ENCODE results near the gene SPTBN2. TPM values are rescaled to one million over a fixed set of nuclear protein-coding genes. Genes with fewer than 3 reads are reported as not detected.

The SPTBN2 gene
- total RNA-seq, 4 donors from 2014 or later, result 3.1 to 18.3 (median 8.5) TPM

GRCh38 chr11:66700742-66701141 lies 28.3 kb downstream of the SPTBN2 start:
- WGBS, 2 donors, result 96 to 97% methylated on average over 22 to 27 of the region's 27 CpGs
- peaks cover 0 to 12% (median 2%) of the 10 kb centered on the region in 4 donors for H3K9me3 ChIP-seq
- no peak overlapping the region for H3K27ac ChIP-seq
- no peak for DNase-seq (ENCODE audit: low spot score in 2 of 2)
- no peaks in the 10 kb centered on the region for H3K4me1 ChIP-seq
- H3K4me3 ChIP-seq, result no peak overlapping the region
- H3K36me3 ChIP-seq, result peaks cover 0 to 28% (median 0%) of the 10 kb centered on the region in 3 donors
- H3K27me3 ChIP-seq, result no peaks in the 10 kb centered on the region
- TF ChIP-seq EP300 (IDR thresholded peaks at IDR 0.05) (no peak), CTCF (IDR thresholded peaks at IDR 0.05) (no peak), POLR2A (IDR thresholded peaks at IDR 0.05) (no peak)

GRCh38 chr11:66700337-66700736 lies 28.7 kb downstream of the SPTBN2 start:
- no peak for DNase-seq (ENCODE audit: low spot score in 2 of 2)
- Histone ChIP-seq H3K9me3 (peaks cover 0 to 12% (median 2%) of the 10 kb centered on the region in 4 donors), H3K27ac (no peak overlapping the region), H3K4me3 (no peak overlapping the region), H3K27me3 (no peaks in the 10 kb centered on the region), H3K4me1 (no peaks in the 10 kb centered on the region), H3K36me3 (peaks cover 0 to 28% (median 0%) of the 10 kb centered on the region in 3 donors)
- TF ChIP-seq CTCF (IDR thresholded peaks at IDR 0.05) (no peak), POLR2A (IDR thresholded peaks at IDR 0.05) (no peak), EP300 (IDR thresholded peaks at IDR 0.05) (no peak)
- 94 to 95% methylated on average over 15 of the region's 15 CpGs for WGBS, 2 donors

- no peaks in the 10 kb centered on the region for H3K4me1 ChIP-seq
- no peak overlapping the region for H3K27ac ChIP-seq
- peaks cover 0 to 28% (median 0%) of the 10 kb centered on the region in 3 donors for H3K36me3 ChIP-seq
- peaks cover 0 to 12% (median 2%) of the 10 kb centered on the region in 4 donors for H3K9me3 ChIP-seq
- H3K27me3 ChIP-seq, result no peaks in the 10 kb centered on the region
- DNase-seq (ENCODE audit: low spot score in 2 of 2), result no peak
- WGBS, 2 donors, result 90 to 93% methylated on average over 9 of the region's 9 CpGs
- no peak overlapping the region for H3K4me3 ChIP-seq
- TF ChIP-seq CTCF (IDR thresholded peaks at IDR 0.05) (no peak), EP300 (IDR thresholded peaks at IDR 0.05) (no peak), POLR2A (IDR thresholded peaks at IDR 0.05) (no peak)
These were observed 30.5 kb downstream of the SPTBN2 start for GRCh38 chr11:66698491-66698890.

- H3K9me3 ChIP-seq, result peaks cover 0 to 12% (median 2%) of the 10 kb centered on the region in 4 donors
- peaks cover 0 to 28% (median 0%) of the 10 kb centered on the region in 3 donors for H3K36me3 ChIP-seq
- H3K4me3 ChIP-seq, result no peak overlapping the region
- TF ChIP-seq CTCF (IDR thresholded peaks at IDR 0.05) (no peak), POLR2A (IDR thresholded peaks at IDR 0.05) (no peak), EP300 (IDR thresholded peaks at IDR 0.05) (no peak)
- H3K4me1 ChIP-seq, result no peaks in the 10 kb centered on the region
- 88 to 93% methylated on average over 6 of the region's 6 CpGs for WGBS, 2 donors
- DNase-seq (ENCODE audit: low spot score in 2 of 2), result no peak
- H3K27me3 ChIP-seq, result no peaks in the 10 kb centered on the region
- no peak overlapping the region for H3K27ac ChIP-seq
These were observed 31.0 kb downstream of the SPTBN2 start for GRCh38 chr11:66697988-66698387.

- Histone ChIP-seq H3K27me3 (no peaks in the 10 kb centered on the region), H3K9me3 (peaks cover 0 to 12% (median 2%) of the 10 kb centered on the region in 4 donors), H3K4me1 (no peaks in the 10 kb centered on the region), H3K4me3 (no peak overlapping the region), H3K27ac (no peak overlapping the region), H3K36me3 (peaks cover 0 to 26% (median 0%) of the 10 kb centered on the region in 3 donors)
- no peak for DNase-seq (ENCODE audit: low spot score in 2 of 2)
- TF ChIP-seq EP300 (IDR thresholded peaks at IDR 0.05), result no peak
- TF ChIP-seq CTCF (IDR thresholded peaks at IDR 0.05), result no peak
- no peak for TF ChIP-seq POLR2A (IDR thresholded peaks at IDR 0.05)
- 90 to 94% methylated on average over 9 of the region's 9 CpGs for WGBS, 2 donors
These were observed 32.9 kb downstream of the SPTBN2 start for GRCh38 chr11:66696146-66696545.

Measured in tibial nerve (tissue), 4 donors.